Islet precursor cell (in vitro differentiated cells): ENCODE data around the gene AP1G2.
"Not testable (repeated sequence)": the region's sequence is repeated elsewhere in the genome, so short reads cannot be mapped to it uniquely, and the experiment has no call there.

ENCODE experiments used
- DNase-seq: peaks from one replicate; pipeline ENCODE4 v3.0.0-alpha.2; 2018

AP1G2 gene

DNA sequence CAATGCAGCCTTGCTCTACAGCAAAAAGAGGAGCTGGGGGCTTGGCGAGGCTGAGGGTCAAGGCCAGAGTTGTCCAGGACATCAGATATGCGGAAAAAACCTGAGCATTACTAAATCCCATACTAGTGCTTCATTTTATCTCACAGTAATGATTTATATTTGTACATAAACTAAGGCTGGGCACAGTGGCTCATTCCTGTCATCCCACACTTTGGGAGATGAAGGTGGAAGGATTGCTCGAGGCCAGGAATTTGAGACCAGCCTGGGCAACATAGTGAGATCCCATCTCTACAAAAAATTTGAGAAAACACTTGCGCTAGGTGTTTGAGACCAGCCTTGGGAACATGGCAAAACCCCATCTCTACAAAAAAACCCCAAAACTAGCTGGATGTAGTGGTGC lies 22.6 kb upstream of the AP1G2 start:
- DNase-seq = no peak

DNA sequence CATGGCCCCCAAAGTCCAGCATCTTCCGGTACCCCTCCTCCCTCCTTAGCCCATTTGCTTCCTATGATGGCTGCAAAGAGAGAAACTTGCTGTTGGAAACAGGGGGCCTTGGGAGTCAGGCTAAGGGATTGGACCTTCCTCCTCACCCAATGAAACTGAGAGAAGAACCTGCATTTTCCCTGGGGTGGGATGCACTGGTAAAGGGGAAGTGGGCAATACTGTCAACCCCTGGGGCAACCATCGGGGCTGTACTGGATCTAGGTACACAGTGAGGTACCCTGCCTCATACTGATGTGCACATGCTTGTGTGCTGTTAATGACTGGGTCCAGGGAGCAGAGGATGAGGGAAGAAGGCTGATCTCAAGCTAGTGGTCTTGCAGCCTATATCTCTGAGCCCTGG lies 22.0 kb upstream of the AP1G2 start:
- no peak for DNase-seq

DNA sequence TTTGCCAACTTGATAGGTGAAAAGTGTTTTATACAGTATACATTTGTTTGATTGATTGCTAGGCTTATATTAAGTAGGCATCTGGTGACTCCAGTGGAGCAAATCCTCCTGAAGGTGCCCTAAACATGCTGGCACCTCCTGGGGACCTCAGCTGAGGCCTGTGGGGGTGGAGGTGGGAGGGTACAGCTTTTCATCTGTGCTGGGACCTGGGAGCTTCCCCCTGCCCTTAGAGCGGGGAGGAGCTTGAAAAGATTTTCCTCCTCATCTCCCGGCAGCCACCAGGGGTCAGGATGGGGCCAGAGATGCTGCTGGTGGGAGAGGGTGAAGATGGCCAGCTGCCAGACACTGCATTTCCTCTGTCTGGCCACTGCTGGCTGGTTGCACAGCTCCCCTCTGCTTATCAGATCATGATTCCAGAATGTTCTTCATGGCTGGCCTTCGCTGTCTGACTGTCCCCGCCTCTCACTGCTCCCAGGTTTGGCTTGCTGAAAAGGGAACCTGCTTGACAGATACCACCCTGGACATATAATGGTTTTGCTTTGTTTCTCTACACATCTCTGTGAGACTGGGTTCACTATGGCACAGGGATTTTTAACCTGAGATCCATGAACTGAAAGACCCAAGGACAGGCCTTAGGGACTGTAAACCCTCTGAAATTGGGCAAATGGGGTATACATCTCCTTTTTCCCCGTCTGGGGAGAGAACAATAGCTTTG lies 21.4 kb upstream of the AP1G2 start:
- peak; percentile 96 for DNase-seq

DNA sequence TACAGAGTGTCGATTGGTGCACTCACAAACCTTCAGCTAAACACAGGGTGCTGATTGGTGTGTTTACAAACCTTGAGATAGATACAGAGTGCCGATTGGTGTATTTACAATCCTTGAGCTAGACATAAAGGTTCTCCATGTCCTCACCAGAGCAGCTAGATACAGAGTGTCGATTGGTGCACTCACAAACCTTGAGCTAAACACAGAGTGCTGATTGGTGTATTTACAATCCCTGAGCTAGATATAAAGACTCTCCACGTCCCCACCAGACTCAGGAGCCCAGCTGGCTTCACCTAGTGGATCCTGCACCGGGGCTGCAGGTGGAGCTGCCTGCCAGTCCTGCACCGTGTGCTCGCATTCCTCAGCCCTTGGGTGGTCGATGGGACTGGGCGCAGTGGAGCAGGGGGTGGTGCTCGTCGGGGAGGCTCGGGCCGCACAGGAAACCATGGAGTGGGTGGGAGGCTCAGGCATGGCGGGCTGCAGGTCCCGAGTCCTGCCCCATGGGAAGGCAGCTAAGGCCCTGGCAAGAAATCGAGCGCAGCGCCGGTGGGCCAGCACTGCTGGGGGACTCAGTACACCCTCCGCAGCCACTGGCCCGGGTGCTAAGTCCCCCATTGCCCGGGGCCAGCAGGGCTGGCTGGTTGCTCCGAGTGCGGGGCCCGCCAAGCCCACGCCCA lies 17.1 kb upstream of the AP1G2 start:
- DNase-seq = not testable (repeated sequence)

DNA sequence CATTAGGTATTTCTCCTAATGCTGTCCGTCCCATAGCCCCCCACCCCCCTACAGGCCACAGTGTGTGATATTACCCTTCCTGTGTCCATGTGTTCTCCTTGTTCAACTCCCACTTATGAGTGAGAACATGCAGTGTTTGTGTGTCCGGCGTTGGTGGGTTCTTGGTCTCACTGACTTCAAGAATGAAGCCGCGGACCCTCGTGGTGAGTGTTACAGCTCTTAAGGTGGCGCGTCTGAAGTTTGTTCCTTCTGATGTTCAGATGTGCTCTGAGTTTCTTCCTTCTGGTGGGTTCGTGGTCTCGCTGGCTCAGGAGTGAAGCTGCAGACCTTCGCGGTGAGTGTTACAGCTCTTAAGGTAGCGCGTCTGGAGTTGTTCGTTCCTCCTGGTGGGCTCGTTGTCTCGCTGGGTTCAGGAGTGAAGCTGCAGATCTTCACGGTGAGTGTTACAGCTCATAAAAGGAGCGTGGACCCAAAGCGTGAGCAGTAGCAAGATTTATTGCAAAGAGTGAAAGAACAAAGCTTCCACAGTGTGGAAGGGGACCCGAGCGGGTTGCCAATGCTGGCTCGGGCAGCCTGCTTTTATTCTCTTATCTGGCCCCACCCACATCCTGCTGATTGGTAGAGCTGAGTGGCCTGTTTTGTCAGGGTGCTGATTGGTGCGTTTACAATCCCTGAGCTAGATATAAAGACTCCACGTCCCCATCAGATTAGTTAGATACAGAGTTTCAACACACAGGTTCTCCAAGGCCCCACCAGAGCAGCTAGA lies 16.4 kb upstream of the AP1G2 start:
- DNase-seq = peak; percentile 17

DNA sequence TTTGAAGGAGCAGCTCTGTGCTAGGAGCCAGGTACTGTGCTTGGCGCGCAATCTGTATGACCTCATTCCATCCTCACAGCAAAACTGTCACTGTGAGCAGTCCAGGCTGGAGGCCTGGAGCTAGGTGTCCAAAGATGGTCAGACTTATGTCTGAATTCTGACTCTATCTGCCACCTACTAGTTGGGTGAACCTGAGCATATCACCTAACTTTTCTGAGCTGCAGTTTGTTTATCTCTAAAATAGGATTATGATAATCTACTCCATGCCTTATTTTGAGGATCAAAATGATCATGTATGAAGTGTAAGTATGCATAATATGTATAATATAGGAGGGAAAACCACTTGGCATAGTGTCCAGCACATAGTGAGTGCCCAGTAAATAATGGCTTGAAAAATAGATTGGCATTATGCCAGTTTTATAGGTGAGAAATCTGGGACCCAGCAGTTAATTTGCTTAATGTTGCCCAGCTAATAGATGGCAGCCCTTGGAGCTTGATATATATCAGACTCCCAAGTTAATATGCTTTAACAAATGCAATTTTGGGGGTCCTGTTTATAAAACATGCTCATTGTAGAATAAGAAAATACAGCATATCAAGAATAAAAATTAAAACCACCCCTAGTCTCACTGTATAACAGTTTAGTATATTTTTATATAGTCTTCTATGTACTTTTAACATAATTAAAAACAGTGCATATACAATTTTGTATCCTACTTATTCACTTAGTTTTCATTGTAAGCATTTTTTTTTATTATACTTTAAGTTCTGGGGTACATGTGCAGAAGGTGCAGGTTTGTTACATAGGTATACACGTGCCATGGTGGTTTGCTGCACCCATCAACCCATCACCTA lies 15.5 kb upstream of the AP1G2 start:
- no peak for DNase-seq

DNA sequence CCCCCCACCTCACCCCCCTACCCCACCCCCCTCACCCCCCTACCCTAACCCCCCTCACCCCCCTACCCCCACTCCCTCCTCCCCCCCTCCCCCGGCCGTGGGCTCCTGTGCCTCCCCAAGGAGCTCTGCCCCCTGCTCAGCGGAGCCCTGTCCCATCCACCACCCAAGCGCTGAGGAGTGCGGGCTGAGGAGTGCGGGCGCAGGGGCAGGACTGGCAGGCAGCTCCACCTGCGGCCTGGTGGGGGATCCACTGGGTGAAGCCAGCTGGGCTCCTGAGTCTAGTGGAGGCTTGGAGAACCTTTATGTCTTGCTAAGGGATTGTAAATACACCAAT lies 13.3 kb upstream of the AP1G2 start:
- peak; percentile 37 for DNase-seq

DNA sequence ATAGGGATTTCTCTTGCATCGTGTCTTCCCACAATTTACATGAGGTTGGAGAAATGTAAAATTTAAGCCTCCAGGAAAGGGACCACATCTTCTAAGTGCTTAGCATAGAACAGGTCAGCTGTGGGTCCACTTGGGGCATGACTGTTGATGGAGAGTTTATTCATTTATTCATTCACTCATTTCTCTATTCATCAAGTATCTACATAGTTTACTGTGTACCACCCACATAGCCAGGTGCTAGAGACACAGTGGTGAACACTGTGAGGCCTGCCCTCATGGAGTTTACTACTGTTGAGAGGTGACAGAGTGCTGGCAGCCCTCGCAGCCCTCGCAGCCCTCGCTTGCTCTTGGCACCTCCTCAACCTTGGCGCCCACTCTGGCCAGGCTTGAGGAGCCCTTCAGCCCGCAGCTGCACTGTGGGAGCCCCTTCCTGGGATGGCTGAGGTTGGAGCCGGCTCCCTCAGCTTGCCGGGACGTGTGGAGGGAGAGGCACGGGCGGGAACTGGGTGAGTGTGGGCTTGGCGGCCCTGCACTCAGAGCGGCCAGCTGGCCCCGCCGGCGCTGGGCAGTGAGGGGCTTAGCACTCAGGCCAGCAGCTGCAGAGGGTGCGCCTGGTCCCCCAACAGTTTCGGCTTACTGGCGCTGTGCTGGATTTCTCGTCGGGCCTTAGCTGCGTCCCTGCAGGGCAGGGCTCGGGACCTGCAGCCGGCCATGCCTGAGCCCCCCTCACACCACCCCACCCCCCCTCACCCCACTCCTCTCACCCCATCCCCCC lies 12.7 kb upstream of the AP1G2 start:
- DNase-seq = peak; percentile 33

DNA sequence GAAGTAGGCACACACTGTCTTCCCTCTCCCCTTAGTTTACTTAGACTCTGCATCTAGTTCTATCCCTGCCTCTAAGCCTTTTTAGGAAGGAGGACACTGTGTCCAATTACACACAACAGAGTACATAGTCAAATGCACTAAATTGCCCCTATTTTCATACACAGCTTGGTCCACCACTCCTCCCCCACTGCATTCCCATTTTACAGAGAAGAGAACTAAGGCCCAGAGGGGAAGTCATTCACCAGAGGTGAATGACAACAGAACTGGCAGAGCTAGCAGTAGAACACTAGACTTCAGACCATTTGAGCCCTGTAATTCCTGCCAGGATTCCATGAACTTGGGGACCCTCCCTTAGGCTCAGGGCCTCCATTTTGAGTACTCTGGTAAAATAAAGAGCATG lies 12.1 kb upstream of the AP1G2 start:
- no peak for DNase-seq

DNA sequence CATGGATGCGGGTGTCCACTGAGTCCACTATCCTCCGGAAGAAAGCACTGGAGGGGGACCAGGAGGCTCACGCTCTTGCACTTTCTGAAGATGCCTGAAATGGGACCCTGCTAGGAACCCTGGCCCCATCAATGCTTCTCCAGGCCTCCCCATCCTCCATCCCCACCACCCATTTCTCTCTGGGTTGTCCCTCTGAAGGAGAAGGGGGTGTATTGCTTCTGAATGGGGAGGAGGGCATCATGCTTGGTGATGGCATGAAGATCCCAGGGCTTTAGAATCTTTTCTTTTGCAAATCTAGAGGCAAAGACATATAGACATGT lies 11.7 kb upstream of the AP1G2 start:
- DNase-seq = no peak

DNA sequence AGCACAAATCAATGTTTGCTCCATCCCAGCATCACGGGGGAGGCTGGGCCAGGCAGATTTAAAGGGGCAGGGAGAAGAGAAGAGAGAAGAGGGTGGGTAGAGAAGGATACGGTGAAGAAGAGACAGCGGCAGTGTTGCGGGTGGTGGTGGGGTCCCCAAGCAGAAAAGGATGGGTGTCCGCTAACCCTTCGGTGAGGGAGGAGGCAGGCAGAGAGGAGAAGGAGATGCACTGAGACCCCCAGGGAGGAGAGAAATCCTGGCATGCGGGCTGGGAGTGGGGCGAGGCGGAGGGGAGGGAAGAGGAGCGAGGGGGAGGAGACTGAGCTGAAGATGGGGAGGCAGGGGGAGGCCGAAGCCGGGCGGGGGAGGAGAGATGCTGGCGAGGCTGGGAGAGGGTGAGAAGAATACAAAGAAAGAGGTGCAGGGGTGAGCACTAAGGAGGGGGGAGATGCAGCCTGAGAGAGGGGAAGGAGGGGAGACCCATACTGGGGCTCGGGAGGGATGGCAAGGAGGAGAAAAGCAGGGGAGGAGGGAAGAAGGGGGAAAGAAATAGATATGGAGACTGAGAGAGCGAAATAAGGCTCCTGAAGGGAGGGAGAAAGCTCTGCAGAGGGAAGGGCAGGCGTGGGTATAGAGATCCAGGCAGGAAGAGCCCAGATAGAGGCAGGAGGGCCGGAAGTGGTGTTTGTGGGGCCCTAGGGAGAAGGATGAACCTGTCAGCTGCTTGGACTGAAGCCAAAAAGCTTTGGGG lies 11.1 kb upstream of the AP1G2 start, which contains the start of gene JPH4:
Gene JPH4, minus strand, starts transcription at position 231 of the 751 bp plus-strand sequence. CDS start 1,337 bp downstream, outside the sequence.
- DNase-seq = peak; percentile 55

DNA sequence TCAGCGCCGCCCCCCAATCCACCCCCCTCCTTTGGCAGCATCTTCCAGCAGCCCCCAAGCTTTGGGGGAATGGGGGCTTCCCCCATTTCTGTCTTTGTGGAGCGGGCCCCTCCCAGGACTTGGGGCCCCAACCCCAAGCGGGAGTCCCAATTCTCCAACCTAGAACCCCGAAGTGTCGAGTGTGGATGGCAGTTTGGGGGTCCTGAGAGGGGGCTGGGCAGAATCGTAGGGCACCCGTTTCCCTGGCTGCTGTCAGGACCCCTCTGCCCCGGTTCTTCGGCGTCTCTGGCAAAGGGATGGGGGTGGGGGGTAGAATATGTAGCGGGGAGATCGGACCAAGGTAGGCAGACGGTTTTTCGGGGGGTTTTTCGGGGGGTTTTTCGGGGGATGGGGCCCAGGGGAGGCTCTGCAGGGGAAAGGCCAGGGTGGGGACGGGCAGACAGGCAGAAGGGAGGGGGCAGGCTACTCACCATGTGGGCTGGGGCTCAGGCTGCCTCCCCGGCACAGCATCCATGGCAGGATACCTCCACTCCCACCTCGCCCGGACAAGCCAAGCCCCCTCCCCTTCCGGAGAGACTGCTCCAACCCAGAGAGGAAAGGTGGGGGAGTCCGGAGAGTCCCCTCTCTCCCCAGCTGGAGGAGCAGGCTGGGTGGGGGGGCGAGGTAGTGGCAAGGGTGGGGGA lies 10.3 kb upstream of the AP1G2 start:
- DNase-seq = peak; percentile 49

DNA sequence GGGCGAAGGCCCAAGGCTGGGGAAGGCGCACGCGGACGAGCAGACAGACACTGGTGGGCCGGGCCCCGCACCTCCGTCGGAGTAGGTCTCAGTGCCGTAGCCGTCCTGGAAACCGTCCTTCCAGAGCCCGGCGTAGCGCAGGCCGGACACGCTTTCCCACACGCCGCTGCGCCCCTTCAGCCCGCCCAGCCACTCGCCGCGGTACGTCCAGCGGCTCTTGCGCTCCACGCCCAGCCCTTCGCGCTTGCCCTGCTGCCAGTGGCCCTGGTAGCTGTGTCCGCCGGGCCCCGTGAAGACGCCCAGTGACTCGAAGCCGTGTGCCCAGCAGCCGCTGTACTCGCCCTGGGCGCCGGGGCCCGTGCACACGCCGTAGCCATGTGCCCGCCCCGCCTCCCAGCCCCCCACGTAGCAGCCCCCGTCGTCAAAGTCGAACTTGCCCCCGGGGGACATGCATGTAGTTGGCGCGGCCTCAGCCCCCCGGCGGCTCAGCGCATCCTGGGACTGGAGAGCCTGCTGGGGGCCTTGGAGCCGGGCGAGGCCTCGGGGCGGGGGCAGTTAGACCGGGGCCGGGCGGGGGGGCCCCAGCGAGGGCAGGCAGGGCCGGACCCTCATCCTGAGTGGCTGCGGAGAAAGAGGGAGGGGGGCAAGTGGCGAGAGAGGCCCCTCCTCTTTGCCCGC lies 9.6 kb upstream of the AP1G2 start:
- peak; percentile 66 for DNase-seq

DNA sequence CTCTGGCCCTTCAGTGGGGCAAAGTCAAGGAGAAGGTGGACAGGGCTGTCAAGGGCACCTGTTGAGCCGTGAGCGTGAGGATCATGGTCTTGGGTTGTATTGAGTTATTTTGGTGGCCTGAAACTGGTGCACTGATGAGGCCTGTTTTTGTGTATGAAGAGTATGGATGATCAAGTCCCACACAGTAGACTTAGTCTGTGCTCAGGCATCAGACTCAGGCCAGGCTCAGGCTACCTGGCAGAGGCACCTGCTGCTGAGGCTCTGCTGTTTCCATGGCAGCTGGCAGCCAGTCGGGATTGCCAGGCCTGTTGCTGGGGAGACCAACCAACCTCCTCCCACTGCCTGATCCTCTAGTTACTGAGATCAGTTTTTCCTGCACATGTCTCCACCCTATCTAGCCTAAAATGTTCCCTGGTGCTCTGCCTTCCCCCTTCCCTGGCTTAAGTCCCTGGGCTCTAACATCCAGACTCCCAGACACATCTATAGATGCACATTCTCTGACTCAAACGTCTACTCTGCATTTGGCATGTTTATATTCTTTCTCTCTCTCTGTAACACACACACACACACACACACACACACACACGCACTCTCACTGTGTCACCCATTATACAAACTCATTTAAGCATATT lies 5.9 kb upstream of the AP1G2 start:
- DNase-seq = peak; percentile 47

DNA sequence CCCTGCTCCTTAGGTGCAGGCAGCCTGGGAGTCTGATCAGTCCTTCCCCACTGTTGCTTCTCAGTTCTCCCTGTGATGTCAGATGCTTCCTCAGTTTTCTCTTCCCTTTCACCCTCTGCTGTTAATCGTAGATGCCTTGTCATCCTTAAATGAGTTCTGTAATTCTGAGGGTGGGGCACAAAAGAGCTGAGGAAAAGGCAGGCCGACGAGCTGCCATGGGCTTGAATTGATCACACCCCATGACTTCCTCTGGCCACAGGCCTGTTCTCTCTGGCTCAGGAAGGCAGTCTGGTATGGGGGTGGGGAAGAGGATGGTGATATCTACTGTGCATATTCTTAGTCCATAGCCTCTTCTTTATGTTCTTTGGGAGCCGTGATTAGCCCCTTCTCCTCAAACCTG lies 5.2 kb upstream of the AP1G2 start:
- no peak for DNase-seq

DNA sequence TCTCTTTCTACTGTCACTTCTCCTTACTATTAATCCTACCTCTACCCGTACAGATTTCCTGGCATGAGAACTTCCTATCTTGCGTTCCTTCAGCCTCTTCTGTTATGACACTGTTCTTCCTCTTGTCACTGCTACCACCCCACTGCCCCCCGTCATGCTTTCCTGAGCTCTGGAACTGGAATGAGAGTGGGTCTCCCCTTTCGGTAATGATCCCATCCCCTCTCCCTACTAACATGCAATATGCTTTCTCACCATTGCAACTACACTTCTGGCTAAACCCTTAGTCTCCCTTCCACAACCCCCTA lies 4.9 kb upstream of the AP1G2 start:
- DNase-seq = no peak

DNA sequence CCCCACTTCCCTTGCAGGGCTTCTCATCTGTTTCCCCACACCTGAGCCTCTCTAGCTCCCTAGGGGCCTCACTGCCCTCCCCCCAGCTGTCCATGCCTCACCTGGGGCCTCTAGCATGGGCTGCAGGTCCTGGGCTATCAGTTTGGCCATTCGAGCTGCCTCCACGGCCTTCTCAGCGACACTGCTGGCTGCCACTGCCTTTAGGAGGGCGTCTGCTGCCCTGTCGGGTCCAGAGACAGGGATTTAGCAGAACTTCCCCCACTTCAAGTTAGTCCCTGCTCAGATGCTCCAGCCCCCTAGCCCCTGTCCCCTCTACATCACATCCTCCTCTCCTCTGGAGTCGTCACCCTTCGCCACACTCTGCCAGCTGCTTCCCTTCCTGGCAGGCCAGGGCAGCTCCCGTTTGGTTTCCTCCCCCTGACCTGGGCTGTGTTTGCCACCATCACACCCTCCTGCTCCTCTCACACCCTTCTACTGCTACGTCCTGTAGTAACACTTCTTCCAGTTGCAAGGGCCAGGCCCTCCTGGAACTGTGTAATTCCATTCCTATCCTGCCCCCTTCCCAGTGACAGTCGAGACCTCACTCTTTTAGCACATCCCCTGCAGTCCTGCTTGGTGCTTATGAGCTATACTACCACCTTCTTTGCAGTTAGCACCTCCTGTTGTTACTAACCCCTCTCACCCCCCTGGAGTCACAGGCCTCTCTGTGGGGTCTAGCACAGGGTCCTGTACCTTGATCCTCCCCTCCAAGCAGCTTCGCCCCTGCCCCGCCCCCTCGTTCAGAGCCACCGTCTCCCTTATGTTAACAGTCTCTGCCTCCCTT lies 4.3 kb upstream of the AP1G2 start:
- DNase-seq = peak; percentile 48

DNA sequence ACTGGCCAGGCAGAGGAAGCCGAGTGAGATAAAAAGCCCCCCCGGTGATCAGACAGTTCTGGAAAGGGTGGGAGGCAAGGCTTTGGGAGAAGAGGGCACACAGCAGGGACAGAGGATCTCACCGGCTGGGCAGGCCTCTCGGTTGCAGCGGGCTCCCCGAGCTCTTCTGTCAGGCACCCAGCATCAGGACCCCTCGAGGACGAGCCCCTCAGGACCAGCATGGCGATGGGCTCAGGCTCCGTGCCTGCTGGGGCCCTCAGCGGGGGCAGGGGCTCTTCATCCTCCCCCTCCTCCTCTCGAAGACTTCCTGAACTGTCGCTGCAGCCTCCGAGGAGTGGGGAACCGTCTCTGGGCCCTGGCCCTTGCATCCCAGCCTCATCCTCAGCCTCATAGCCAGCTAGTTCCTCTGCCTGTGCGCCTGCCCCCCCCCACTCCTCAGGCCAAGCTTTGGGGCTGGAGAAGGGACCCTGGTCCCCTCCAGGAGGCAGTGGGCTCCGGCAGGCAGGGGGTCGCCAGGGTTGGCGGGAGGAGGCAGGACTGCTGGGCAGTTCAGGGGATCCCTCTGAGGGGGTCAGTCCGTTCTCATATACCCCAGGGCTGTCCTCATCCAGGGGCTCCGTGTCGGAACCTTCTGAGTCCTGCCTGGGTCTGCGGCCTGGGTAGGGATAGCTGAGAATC lies 3.4 kb upstream of the AP1G2 start:
- DNase-seq = no peak
